ENCODE measurements around the gene PPP1R14D. TPM values are rescaled to one million over a fixed set of nuclear protein-coding genes. Genes with fewer than 3 reads are reported as not detected.

Gene PPP1R14D
- total RNA-seq, 1 donor from 2014 or later, result not detected

- no peak for DNase-seq
- intact Hi-C loops (cut with micrococcal nuclease), result no loop called here
- no peak for ATAC-seq
Observed at GRCh38 chr15:40854161-40854560, 25.7 kb upstream of the PPP1R14D start.

GRCh38 chr15:40853241-40853890 lies 24.9 kb upstream of the PPP1R14D start:
- intact Hi-C loops (cut with micrococcal nuclease), result no loop called here
- DNase-seq (no peak), ATAC-seq (no peak)

GRCh38 chr15:40852529-40852928 lies 24.0 kb upstream of the PPP1R14D start:
- intact Hi-C loops (cut with micrococcal nuclease), result no loop called here
- ATAC-seq (no peak), DNase-seq (no peak)

GRCh38 chr15:40850576-40851112 lies 22.1 kb upstream of the PPP1R14D start:
- DNase-seq (no peak), ATAC-seq (no peak)
- intact Hi-C loops (cut with micrococcal nuclease), result no loop called here

- intact Hi-C loops (cut with micrococcal nuclease), result no loop called here
- DNase-seq, result peak; percentile 47
- ATAC-seq, result peak; percentile 81
Observed at GRCh38 chr15:40847223-40847961, 18.9 kb upstream of the PPP1R14D start.

- ATAC-seq (no peak), DNase-seq (no peak)
- intact Hi-C loops (cut with micrococcal nuclease), result no loop called here
Observed at GRCh38 chr15:40846841-40847222, 18.3 kb upstream of the PPP1R14D start.

- intact Hi-C loops (cut with micrococcal nuclease), result no loop called here
- DNase-seq, result no peak
Observed at GRCh38 chr15:40845511-40846284, 17.2 kb upstream of the PPP1R14D start.

GRCh38 chr15:40845036-40845435 lies 16.5 kb upstream of the PPP1R14D start:
- intact Hi-C loops (cut with micrococcal nuclease), result no loop called here

More at GRCh38 chr15:40845511-40846284, 17.2 kb upstream of the PPP1R14D start:
- ATAC-seq, result no peak

GRCh38 chr15:40844696-40845030 lies 16.2 kb upstream of the PPP1R14D start:
- DNase-seq (peak; percentile 44), ATAC-seq (peak; percentile 30)
- intact Hi-C loops (cut with micrococcal nuclease), result no loop called here

More at GRCh38 chr15:40845036-40845435, 16.5 kb upstream of the PPP1R14D start:
- no peak for ATAC-seq
- DNase-seq, result no peak

- intact Hi-C loops (cut with micrococcal nuclease), result no loop called here
- ATAC-seq (peak; percentile 41), DNase-seq (peak; percentile 38)
Observed at GRCh38 chr15:40843885-40844695, 15.6 kb upstream of the PPP1R14D start, which contains the start of gene SPINT1. Gene SPINT1 (plus strand): TSS chr15:40844048. CDS start chr15:40844555, 507 bp downstream.

GRCh38 chr15:40843261-40843884 lies 14.9 kb upstream of the PPP1R14D start:
- intact Hi-C loops (cut with micrococcal nuclease), result no loop called here
- ATAC-seq (no peak), DNase-seq (no peak)

- intact Hi-C loops (cut with micrococcal nuclease), result no loop called here
- DNase-seq (no peak), ATAC-seq (peak; percentile 57)
Observed at GRCh38 chr15:40841741-40842140, 13.2 kb upstream of the PPP1R14D start.

GRCh38 chr15:40838756-40839155 lies 10.2 kb upstream of the PPP1R14D start:
- intact Hi-C loops (cut with micrococcal nuclease), result no loop called here
- ATAC-seq (no peak), DNase-seq (no peak)

- no peak for ATAC-seq
- intact Hi-C loops (cut with micrococcal nuclease), result no loop called here
- DNase-seq, result no peak
Observed at GRCh38 chr15:40836020-40836419, 7.5 kb upstream of the PPP1R14D start.

- no peak for DNase-seq
- no peak for ATAC-seq
- intact Hi-C loops (cut with micrococcal nuclease), result no loop called here
Observed at GRCh38 chr15:40832903-40833302, 4.4 kb upstream of the PPP1R14D start.

GRCh38 chr15:40831861-40832260 lies 3.4 kb upstream of the PPP1R14D start:
- ATAC-seq (no peak), DNase-seq (no peak)
- intact Hi-C loops (cut with micrococcal nuclease), result no loop called here

GRCh38 chr15:40830884-40831283 lies 2.4 kb upstream of the PPP1R14D start:
- no peak for ATAC-seq
- intact Hi-C loops (cut with micrococcal nuclease), result no loop called here
- no peak for DNase-seq

GRCh38 chr15:40829115-40829514 lies 607 bp upstream of the PPP1R14D start:
- intact Hi-C loops (cut with micrococcal nuclease), result no loop called here
- DNase-seq (no peak), ATAC-seq (no peak)
